ENCODE measurements around the gene CELA2B.
"Not testable (repeated sequence)": the region's sequence is repeated elsewhere in the genome, so short reads cannot be mapped to it uniquely, and the experiment has no call there.

CELA2B gene

DNA sequence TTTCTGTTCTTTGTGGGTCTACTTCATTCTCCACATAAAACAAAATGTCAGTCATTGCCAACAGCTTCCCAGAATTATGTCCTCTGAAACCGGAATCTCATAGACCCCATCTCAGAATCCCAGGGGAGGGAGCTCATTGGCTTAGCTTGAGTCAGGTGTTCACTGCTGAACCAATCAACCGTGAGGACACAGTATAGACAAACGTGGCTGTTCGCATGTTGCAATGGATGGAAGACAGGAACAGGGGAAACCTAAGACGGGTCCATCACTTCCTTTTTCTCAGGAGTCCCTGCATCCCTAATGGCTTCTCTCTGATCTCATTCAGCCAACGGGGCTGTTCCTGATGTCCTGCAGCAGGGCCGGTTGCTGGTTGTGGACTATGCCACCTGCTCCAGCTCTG lies 10.2 kb upstream of the CELA2B start:
- in situ Hi-C loops (cut with MboI; ENCODE audit: low sequenced_read_pairs), result no loop called here

DNA sequence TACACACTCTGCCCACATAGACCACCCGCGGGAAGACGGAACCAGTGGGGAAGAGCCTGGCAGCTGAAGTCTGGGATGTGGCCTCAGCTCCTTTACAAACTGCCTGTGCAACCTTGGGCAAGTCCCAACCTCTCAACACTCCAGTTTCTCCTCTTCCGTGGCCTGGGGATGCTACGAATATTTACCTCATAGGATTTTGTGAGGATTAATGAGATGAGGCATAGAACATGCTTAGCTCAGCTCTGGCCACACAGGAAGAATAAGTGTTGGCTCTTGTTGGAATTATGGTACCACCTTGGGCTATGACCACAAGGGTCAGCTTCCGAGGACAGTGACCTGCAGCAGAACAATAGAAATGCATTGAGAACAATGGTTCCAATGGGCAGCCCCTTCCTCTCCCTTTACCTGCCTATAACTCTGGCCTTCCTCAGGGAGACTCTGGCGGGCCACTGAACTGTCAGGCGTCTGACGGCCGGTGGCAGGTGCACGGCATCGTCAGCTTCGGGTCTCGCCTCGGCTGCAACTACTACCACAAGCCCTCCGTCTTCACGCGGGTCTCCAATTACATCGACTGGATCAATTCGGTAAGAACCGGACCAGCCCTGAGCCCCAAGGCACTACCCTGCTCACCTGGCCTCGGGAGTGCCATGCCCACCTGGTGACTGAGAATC lies 8.8 kb upstream of the CELA2B start:
- in situ Hi-C loops (cut with MboI; ENCODE audit: low sequenced_read_pairs), result not testable (repeated sequence)

DNA sequence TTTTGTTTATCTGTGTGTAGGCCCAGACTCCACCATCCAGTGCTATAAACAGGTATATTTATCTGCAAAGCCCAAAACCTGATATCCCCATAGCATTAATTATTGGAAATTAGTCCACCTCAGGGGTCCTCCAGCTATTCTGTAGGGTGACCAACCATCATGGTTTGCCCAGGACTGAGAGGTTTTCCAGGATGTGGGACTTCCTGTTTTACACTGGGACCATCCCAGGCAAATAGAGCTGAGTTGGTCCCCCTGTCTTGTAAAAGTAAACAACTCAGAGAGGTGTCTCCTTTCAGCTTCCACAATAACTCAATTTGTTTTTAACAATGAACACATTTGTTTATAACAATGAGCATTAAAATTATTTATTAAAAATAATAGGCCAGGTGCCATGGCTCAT lies 7.8 kb upstream of the CELA2B start:
- in situ Hi-C loops (cut with MboI; ENCODE audit: low sequenced_read_pairs), result no loop called here

DNA sequence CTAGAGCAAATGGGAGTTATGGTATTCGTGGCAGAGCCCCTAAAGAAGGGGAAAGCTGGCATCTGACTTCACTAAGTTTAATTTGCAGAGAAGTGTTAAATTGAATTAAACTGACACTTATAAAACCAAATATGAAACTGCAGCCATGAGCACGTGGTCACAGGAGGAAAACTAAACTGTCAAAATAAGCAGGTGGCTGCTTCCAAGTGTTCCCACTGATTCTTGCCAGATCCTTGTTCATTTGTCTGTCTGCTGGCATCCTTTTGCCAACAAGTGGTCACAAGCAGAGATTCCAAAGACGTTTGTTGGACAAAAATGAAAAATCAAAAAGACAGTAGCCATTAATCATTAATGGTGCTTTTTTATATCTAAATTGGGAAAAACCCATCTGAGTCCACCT lies 6.5 kb upstream of the CELA2B start:
- in situ Hi-C loops (cut with MboI; ENCODE audit: low sequenced_read_pairs), result no loop called here

DNA sequence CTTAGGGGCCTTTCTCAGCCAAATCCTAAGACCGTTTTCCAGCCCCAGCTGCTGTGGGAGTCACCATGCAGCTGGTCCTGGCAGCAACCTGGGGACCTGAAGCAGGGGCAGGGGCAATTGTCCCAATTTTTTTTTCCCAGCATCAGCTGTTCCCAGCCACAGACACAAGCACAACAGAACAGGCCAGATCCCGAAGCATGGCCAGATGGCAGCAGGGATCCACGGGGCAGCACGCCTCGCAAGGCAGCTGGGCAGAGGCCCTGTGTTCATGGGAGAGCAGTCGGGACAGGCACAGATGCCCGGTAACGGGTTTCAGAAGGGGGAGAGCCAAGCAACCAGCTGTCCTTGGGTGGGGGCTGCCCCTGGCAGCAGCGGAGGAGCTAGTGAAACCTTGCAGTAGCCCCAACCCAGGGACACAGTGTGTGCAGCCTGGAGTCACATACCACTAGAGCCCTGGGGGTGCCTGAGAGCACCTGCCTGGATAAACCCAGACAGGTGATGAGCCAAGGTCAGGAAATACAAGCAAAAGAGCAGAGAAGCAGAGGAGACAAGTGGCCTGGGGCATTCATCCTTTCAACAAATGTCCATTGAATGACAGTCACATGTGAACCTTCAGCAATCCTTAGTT lies 6.0 kb upstream of the CELA2B start:
- in situ Hi-C loops (cut with MboI; ENCODE audit: low sequenced_read_pairs), result not testable (repeated sequence)

DNA sequence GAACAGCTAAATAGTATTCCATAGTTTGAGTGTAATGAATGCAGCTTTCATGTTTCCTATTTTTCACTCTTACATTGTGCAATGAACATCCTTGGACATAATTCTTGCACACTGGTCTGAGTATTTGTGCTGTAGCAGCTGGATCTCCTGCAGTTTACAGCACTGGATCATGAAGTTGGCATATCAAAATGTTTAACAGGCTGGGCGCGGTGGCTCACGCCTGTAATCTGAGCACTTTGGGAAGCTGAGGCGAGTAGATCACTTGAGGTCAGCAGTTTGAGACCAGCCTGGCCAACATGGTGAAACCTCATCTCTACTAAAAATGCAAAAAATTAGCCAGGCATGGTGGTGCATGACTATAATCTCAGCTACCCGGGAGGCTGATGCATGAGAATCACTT lies 4.8 kb upstream of the CELA2B start:
- in situ Hi-C loops (cut with MboI; ENCODE audit: low sequenced_read_pairs), result not testable (repeated sequence)

DNA sequence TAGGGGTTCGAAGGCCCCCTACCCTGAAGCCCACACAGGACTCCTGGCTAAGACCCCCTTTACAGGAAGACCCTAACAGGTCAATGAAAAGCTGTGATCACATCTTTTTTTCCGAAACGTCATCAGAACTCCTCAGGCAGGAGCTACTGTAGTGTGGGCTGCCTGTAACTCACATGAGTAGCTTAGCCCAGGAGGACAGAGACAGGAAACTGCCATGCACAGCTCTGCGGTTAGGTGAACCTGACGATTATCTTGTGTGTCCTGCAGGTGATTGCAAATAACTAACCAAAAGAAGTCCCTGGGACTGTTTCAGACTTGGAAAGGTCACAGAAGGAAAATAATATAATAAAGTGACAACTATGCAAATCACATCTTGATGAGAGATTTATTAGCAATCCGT lies 4.2 kb upstream of the CELA2B start:
- in situ Hi-C loops (cut with MboI; ENCODE audit: low sequenced_read_pairs), result not testable (repeated sequence)

DNA sequence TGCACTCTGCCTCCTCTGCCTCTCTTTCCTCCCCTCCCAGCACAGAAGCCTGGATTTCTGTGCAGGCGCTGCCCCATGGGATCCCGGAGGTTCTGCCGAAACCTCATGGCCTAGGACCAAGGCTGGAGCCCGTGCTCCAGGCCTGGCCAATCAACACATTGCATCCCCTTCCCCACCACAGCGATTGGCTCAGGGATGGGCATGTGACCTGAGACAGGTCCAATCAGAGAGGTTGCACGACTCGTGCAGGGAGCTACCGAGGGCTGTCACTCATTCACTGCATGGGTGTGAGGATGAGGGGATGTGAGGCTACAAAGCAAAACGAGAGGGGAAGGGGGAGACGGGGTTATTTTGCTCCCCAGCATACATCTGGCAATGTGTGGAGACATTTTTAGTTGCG lies 3.3 kb upstream of the CELA2B start:
- in situ Hi-C loops (cut with MboI; ENCODE audit: low sequenced_read_pairs), result no loop called here

DNA sequence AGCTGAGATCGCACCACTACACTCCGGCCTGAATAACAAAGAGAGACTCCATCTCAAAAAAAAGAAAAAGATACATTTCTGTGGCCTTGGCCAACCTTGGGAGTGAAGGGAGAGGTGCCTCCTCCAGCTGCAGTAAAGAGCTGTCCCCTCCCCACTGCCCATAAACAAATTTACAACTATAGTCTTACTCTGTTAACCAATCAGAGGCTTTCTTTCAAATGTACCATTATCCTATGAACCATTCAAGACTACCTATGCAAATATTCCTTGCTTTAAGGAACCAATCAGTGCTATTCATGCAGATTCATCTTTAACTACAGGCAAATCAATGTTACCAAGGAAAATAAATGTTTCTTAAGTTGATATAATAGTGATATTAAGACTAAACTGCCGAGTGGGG lies 1.0 kb downstream of the CELA2B start:
- in situ Hi-C loops (cut with MboI; ENCODE audit: low sequenced_read_pairs), result no loop called here

DNA sequence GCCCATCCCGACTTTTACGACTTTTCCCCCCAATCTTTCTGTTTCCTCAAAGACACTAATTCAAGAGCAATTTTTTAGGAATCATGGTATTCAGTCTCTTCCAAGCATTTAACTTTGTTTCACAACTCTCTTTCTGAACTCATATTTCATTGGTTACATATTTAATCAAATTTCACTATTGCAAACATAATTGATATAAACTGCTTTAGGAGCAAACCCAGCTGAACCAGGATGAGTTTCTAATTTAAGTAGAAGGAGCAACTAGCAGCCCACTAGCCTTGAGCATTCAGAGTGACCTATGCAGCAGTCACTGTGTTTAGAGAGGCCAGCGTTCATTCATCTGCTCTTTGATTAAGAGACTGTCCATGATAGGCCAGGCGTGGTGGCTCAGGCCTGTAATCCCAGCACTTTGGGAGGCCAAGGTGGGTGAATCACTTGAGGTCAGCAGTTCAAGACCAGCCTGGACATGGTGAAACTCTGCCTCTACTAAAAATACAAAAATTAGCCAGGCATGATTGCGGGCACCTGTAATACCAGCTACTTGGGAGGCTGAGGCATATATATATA lies 1.8 kb downstream of the CELA2B start:
- in situ Hi-C loops (cut with MboI; ENCODE audit: low sequenced_read_pairs), result no loop called here

DNA sequence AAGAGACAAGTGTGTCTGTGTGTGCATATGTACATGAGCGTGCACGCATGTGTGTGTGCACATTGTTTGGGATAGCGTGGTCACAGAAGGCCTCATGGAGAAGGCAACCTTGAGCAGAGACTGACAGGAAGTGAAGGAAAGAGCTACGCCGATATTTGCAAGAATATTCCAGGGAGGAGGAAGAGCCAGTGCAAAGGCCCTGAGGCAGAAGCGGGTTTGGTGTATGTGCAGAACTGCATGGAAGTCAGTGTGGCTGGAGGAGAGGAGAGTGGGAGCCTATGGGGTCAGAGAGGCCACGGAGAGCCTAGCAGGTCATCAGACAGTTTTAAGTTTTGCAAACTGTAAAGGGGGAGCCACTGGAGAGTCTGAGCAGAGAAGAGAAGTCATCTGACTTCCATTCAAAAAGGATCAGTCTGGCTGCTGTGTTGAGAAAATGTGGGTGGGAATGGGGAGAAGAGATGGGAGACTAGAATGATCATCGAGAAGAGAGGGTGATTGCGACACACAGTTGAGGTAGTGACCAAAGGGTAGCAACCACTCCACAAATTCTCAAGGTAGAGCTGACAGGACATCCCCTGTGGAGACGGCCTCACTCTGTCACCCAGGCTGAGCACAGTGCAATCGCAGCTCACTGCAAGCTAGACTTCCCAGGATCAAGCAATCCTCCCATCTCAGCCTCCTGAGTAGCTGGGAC lies 3.9 kb downstream of the CELA2B start:
- in situ Hi-C loops (cut with MboI; ENCODE audit: low sequenced_read_pairs), result no loop called here

DNA sequence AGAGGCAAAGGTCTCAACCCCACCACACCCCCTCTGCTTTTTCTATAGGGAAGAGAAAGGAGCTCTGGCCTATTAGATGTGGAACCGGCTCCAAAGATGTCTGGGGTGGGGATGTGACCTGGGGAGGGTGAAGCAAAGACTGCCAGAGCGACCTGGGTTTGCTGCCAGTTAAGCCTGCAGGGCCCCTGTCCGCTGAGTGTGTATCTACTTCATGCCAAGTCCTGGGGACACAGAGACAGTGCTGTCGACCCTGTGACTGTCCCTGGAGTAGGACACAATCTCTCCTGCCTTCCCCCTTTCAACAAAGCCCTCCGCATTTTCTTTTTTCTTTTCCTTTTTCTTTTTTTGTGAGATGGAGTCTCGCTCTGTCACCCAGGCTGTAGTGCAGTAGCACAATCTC lies 6.6 kb downstream of the CELA2B start:
- in situ Hi-C loops (cut with MboI; ENCODE audit: low sequenced_read_pairs), result not testable (repeated sequence)

DNA sequence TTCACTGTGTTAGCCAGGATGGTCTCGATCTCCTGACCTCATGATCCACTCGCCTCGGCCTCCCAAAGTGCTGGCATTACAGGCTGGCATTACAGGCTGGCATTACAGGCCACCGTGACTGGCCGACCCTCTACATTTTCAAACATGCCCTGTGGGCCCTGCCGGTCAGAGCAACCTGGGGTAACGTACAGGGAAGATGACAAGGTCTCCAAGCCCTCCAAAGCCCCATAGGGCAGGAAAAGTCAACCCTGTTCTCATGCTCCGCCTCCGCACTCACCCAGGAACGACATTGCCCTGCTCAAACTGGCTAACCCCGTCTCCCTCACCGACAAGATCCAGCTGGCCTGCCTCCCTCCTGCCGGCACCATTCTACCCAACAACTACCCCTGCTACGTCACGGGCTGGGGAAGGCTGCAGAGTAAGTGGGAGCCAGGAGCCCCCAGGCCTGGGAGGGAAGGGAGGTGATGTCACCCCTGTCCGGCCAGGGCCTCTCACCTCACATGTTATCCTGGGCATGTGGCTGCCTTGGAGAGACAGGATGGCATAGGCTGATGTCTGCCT lies 7.2 kb downstream of the CELA2B start:
- in situ Hi-C loops (cut with MboI; ENCODE audit: low sequenced_read_pairs), result not testable (repeated sequence)

DNA sequence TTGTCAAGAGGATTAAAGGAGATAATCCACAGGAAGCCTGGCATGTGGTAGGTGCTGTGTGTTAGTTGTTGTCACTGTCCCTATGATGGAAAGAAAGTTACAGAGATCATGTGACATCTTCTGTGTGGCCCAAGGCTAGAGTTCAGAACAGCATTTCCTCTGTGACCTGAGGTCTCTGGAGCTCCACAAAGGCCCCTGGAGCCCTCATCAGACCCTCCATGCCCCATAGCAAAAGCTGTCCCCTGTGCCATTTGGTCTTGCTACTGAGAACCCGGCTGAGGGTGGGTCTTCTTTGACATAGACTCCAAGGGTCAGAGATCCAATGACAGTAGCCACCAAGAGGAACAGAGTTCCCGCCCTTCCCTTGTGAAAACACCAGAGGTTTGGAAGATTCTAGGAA lies 8.1 kb downstream of the CELA2B start:
- in situ Hi-C loops (cut with MboI; ENCODE audit: low sequenced_read_pairs), result no loop called here

DNA sequence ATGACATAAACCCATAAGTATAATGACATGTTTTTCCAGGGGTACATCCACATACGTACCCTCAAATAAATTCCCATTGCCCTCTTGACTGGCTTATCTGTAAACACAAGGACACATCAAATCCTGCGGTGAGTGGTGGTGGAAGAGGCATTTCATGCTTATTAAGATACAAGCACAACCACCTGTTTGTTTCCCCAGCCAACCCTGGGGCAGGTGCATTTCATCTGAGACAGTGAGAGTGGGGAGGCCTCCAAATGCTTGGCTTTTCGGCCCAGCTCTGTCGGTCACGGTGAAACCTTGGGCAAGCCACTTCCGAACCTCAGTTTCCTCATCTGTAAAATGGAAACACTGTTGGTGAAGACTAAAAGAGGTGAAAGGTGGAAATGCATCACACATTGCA lies 8.5 kb downstream of the CELA2B start:
- in situ Hi-C loops (cut with MboI; ENCODE audit: low sequenced_read_pairs), result not testable (repeated sequence)

DNA sequence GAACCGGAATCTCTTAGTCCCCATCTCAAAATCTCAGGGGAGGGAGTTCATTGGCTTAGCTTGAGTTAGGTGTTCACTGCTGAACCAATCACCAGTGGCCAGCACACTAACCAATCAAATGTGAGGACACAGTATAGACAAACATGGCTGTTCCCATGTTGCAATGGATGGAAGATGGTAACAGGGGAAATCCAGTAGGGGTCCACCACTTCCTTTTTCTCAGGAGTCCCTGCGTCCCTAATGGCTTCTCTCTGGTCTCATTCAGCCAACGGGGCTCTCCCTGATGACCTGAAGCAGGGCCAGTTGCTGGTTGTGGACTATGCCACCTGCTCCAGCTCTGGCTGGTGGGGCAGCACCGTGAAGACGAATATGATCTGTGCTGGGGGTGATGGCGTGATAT lies 9.7 kb downstream of the CELA2B start:
- in situ Hi-C loops (cut with MboI; ENCODE audit: low sequenced_read_pairs), result no loop called here

DNA sequence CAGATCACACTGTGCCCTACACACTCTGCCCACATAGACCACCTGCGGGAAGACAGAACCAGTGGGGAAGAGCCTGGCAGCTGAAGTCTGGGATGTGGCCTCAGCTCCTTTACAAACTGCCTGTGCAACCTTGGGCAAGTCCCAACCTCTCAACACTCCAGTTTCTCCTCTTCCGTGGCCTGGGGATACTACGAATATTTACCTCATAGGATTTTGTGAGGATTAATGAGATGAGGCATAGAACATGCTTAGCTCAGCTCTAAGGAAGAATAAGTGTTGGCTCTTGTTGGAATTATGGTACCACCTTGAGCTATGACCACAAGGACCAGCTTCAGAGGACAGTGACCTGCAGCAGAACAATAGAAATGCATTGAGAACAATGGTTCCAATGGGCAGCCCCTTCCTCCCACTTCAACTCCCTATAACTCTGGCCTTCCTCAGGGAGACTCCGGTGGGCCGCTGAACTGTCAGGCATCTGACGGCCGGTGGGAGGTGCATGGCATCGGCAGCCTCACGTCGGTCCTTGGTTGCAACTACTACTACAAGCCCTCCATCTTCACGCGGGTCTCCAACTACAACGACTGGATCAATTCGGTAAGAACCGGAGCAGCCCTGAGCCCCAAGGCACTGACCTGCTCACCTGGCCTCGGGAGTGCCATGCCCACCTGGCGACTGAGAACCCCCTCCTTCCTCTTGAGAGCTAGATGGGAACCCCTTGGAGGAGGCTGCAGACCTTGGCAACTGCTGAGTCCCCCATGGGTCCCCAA lies 11.1 kb downstream of the CELA2B start:
- in situ Hi-C loops (cut with MboI; ENCODE audit: low sequenced_read_pairs), result not testable (repeated sequence)

DNA sequence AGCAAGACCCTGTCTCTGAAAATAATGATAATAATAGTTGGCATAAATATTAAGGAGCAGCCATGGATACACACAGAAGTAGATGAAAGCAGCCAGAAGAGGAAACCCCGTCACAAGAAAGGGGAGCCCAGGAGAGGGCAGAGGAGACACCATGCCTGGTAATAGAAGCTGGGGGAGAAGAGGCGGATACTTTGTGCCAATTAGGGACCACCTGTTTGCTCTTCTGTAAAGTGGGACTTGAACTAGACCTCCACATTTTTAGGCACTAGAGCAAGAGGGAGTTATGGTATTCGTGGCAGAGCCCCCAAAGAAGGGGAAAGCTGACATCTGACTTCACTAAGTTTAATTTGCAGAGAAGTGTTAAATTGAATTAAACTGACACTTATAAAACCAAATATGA lies 12.5 kb downstream of the CELA2B start:
- in situ Hi-C loops (cut with MboI; ENCODE audit: low sequenced_read_pairs), result no loop called here

DNA sequence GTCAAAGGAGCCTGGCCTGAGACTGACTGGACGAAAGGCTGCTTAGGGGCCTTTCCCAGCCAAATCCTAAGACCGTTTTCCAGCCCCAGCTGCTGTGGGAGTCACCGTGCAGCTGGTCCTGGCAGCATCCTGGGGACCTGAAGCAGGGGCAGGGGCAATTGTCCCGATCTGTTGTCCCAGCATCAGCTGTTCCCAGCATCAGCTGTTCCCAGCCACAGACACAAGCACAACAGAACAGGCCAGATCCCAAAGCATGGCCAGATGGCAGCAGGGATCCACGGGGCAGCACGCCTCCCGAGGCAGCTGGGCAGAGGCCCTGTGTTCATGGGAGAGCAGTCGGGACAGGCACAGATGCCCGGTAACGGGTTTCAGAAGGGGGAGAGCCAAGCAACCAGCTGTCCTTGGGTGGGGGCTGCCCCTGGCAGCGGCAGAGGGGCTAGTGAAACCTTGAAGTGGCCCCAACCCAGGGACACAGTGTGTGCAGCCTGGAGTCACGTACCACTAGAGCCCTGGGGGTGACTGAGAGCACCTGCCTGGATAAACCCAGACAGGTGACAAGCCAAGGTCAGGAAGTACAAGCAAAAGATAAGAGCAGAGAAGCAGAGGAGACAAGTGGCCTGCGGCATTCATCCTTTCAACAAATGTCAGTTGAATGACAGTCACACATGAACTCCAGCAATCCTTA lies 13.3 kb downstream of the CELA2B start:
- in situ Hi-C loops (cut with MboI; ENCODE audit: low sequenced_read_pairs), result no loop called here

DNA sequence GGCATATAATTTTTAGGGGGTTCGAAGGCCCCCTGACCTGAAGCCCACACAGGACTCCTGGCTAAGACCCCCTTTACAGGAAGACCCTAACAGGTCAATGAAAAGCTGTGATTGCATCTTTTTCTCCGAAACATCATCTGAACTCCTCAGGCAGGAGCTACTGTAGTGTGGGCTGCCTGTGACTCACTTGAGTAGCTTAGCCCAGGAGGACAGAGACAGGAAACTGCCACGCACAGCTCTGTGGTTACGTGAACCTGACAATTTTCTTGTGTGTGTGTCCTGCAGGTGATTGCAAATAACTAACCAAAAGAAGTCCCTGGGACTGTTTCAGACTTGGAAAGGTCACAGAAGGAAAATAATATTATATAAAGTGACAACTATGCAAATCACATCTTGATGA lies 15.1 kb downstream of the CELA2B start:
- in situ Hi-C loops (cut with MboI; ENCODE audit: low sequenced_read_pairs), result not testable (repeated sequence)

Measured in HL-60/S4 treated with retinoic acid at 250 ng/mL for 4 days and 3 days (cell line).